HG02970 (cell line): ENCODE results near the gene KMT2B.

Source experiments
- ATAC-seq: cut with Tn5 transposase; IDR thresholded peaks from one replicate; pipeline ENCODE4 v1.9.1; 2021; ENCODE audit warnings: mild to moderate bottlenecking, moderate library complexity, moderate number of reproducible peaks; ENCODE audit not compliant: unreplicated experiment, low FRiP score

KMT2B gene

DNA sequence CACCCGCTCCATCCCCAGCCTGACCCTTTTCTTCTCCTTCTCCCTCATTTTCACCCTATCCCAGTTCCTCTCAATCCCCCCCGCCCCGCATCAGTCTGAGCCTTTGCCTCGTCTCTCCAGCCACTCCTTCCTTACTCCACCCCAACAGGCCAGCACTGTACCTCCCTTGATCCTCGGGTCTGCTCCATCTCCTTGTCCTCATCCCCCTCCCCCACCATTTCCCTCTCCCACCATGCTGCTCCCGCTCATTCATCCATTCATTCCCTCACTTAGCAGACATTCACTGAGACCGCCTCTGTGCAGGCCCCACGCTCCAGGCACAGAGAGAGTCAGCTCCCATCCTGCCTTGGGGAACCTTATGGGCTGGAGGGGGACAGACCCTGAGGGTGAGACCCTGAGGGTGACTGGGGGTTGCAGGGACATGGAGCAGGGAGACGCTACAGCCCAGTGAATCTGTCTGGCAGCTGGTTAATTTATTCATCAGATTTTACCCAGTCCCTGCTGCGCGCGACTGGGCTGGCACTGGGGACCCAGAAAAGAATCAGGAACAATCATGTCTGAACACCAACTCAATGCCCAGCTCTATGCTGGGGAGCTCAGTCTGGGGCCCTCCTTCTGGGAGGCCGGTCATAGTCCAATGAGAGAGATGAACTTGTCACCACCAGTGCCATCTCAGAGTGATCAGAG, 58.4 kb downstream of the KMT2B start:
- no peak for ATAC-seq

DNA sequence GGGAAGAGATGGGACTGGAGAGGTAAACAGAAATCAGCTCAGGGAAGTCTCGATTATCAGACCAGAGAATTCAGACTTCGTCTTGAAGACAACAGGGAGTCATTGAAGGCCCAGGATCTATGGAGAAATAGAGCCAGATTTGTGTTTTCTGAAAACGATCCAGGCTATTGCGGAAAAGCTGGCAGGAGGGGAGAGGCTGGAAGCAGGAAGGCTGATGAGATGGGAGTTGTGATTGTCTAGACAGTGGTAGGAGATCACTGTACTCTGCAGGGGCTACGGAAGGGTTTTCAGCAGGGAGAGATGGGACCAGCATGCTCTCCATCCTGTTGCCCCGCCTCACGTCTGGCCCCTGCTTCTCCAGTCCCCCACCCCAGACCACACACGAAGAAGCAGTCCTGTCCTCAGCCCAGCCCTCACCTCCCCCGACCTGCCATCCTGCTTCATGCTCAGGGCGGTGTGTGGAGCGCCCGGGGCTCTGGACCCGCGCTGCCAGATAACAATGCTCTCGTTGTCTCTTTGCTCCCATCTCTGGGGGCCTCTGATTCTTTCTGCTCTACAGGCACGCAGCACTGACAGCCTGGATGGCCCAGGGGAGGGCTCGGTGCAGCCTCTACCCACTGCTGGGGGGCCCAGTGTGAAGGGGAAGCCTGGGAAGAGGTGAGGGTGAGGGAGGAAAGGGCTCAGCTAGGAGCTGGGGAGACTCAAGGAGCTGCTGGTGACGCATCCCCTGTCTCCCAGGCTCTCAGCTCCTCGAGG, 59.5 kb downstream of the KMT2B start:
- no peak for ATAC-seq

DNA sequence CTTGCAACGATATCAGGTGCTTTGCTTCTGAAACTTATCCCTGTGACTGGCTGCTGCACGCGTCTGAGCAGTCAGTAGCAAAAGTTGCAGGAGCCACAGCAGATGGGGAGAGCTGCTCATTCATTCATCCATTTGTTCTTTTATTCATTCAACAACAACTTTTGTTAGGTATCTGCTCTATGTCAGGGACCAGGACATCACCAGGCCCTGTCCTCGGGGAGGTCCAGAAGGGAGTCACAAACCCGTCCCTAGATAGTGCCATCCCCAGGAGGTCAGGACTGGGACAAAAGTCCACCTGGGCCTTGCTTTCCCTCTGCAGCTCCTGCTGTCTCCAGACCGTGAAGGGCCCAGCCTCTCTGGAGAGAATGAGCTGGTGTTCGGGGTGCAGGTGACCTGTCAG, 60.2 kb downstream of the KMT2B start:
- ATAC-seq, result no peak

DNA sequence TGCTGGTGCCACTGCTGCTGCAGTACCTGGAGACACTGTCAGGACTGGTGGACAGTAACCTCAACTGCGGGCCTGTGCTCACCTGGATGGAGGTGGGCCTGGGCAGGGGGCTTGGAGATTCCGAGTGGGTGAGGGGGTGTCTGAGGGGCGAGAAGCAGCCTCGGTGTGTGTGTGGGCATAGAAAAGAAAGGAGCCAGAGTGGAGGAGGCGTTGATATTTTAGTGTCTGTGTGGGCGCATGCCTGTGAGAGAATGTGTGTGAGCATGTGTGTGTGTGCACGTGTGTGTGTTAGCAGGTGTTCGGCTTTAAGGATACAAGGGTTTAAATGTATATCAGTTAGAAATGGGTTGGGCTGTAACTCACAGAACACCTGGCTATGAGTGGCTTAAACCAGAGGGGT, 61.2 kb downstream of the KMT2B start:
- no peak for ATAC-seq

DNA sequence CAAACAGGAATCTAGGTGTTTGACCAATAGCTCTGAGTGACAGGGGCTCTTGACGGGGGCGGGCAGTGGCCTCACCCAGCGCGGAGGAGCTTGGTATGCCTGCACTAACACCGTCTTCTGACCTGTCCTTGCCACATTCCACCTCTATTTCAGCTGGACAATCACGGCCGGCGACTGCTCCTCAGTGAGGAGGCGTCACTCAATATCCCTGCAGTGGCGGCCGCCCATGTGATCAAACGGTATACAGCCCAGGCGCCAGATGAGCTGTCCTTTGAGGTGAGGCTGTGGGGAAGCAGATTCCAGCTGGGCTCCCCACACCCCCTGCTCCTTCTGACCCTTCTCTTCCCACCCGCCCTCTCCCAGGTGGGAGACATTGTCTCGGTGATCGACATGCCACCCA, 62.3 kb downstream of the KMT2B start:
- ATAC-seq, result no peak

GRCh38 chr19:35780717-35781116, 62.9 kb downstream of the KMT2B start:
- no peak for ATAC-seq

- no peak for ATAC-seq
Measured at GRCh38 chr19:35781650-35782049, 63.8 kb downstream of the KMT2B start.

DNA sequence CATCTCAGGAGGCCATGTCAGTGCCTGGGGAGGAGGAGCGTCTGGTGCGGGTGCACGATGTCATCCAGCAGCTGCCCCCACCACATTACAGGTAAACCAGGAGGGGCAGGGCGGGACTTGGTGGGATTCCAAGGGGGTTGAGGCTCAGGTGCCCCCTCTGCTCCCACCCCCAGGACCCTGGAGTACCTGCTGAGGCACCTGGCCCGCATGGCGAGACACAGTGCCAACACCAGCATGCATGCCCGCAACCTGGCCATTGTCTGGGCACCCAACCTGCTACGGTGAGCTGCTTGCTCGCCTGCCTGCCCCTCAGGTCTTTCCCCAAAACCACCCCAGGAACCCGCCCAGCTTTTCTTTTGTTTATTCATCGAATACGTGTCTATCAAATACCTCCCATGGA, 64.8 kb downstream of the KMT2B start:
- no peak for ATAC-seq

DNA sequence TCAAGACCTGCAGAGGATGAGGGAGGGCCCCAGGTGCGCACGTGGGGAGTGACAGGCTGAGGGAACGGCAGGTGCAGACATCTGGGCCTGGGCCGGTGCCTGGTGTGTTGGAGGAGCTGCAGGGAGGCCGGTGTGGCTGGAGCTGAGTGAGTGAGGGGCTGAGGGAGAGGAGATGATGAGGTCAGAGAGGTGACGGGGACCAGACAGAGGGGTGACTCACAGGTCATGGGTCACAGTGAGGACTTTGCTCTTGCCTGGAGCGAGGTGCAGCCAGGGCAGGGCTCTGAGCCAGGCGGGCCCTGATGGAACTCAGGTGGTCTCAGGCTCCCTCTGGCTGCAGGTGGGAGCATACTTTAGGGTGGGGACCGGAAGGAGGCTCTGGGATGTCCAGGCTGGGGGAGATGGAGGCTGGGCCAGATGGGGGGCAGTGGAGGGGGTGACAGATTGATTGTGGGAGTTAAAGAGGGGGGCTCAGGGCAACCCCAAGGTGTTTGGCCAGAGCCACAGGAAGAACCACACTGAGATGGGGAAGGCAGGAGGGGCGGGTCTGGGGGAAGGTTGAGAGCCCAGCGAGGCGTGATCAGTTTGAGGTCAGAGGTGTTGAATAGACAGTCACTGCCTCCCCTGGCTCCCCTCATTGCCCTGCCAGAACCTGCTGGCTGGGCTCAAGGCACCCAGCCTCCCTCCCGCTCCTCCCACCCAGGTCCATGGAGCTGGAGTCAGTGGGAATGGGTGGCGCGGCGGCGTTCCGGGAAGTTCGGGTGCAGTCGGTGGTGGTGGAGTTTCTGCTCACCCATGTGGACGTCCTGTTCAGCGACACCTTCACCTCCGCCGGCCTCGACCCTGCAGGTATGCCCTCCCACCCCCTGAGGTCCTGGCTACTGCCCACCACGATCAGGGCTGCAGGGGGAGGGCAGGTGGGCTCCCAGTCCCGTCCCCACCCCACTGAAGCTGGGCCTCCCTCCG, 65.9 kb downstream of the KMT2B start:
- ATAC-seq, result no peak

DNA sequence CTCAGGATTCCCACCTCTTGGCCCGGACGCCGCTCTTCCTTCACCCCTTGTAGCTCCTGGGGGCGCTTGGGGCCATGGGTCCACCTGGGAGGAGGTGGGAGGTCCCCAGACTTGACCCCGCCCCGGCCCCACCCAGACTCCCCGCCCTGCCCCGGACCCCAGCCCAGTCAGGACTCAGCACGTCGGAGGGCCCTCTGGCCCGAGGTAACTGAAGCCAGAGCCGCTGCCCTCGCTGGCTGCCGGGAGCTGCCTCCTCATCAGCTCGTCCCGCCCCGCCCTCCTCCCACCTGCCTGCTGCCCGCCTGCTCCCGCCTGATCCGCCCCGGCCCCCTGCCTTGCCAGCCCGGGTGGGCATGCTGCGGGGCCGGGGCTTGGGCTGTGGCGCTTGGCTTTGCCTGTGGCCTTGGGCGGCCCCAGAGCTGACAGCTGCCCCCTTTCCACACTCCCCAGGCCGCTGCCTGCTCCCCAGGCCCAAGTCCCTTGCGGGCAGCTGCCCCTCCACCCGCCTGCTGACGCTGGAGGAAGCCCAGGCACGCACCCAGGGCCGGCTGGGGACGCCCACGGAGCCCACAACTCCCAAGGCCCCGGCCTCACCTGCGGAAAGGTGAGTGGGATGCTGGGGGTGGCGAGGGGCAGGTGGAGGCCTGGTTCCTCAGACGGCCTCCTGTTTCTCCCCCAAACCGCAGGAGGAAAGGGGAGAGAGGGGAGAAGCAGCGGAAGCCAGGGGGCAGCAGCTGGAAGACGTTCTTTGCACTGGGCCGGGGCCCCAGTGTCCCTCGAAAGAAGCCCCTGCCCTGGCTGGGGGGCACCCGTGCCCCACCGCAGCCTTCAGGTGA, 66.9 kb downstream of the KMT2B start:
- ATAC-seq, result no peak

- no peak for ATAC-seq
Measured at GRCh38 chr19:35785339-35785627, 67.5 kb downstream of the KMT2B start.

- ATAC-seq, result no peak
Measured at GRCh38 chr19:35786299-35787160, 68.7 kb downstream of the KMT2B start.

- no peak for ATAC-seq
Measured at GRCh38 chr19:35787227-35787799, 69.5 kb downstream of the KMT2B start.
